Measurements from ENCODE around the gene MYL7. TPM values are rescaled to one million over a fixed set of nuclear protein-coding genes. Genes with fewer than 3 reads are reported as not detected.

MYL7 gene
- total and polyA plus RNA-seq, 4 experiments from 2014 or later: not detected

DNA sequence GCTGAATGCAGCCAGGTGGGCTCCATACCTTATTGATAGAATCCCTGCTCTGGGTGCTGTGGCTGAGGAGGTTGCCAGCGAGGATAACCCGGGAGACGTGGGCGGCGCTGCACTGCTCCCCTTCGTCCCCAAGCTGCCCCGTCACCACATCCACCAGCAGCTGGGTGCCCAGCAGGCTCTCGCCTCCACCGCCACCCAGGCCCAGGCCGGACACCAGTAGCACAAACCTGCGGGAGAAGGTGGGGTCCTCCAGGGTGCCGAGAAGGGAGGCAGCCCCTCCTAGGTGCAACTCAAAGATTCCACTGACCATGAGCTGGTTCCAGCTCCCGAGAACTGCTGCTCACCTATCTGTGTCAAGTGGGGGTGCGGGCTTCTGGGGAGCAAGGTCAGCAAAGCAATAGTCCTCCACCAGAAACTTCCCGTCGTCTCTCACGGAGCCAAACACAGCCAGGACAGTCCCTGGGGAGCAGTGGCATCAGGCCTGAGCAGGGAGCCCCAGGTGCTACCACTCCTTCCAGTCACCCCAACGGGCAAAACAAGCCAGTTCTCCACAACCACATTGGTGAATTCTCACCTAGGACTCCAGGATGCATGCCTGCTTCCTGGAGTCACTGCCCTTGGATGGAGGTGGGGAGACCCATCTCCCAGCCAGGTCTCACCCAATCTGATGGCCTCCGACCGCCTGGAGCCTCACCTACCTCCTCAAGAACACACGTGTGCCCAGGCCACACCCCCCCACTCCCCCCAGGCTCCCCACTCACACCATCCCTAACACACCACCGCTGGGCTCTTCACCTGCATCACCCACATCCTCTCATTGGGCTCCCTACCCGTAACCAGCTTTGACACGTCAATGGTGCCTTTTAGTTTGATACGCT, 24.1 kb downstream of the MYL7 start:
- no peak for DNase-seq
- Histone ChIP-seq H3K4me1 (ENCODE audit: insufficient read depth, low read length) (peaks cover 5% of the 10 kb centered on the region), H3K27ac (ENCODE audit: low read depth, low read length) (no peak overlapping the region), H3K36me3 (ENCODE audit: insufficient read depth, low read length) (peaks cover 23% of the 10 kb centered on the region), H3K27me3 (ENCODE audit: insufficient read depth, low read length) (no peaks in the 10 kb centered on the region), H3K4me3 (ENCODE audit: low read length in 2 of 2) (no peak overlapping the region), H3K9me3 (ENCODE audit: control insufficient read depth in 1 of 2, low read length in 2 of 2) (no peaks in the 10 kb centered on the region)
- no peak overlapping the region for H3K4me3 Mint-ChIP-seq
- CTCF ChIA-PET (ENCODE audit: partially characterized antibody): no interaction called here
- intact Hi-C loops (cut with micrococcal nuclease): no loop called here
- peaks cover 10 to 16% (median 14%) of the 10 kb centered on the region in 4 donors for H3K4me1 Mint-ChIP-seq
- peaks cover 26 to 56% of the 10 kb centered on the region in 2 donors for H3K36me3 Mint-ChIP-seq
- no peaks in the 10 kb centered on the region for H3K9me3 Mint-ChIP-seq
- POLR2A ChIA-PET (ENCODE audit: partially characterized antibody): no interaction called here
- no peaks in the 10 kb centered on the region for H3K27me3 Mint-ChIP-seq
- H3K27ac Mint-ChIP-seq: peak overlapping the region in 2 of 7 donors; percentile 41 to 66

DNA sequence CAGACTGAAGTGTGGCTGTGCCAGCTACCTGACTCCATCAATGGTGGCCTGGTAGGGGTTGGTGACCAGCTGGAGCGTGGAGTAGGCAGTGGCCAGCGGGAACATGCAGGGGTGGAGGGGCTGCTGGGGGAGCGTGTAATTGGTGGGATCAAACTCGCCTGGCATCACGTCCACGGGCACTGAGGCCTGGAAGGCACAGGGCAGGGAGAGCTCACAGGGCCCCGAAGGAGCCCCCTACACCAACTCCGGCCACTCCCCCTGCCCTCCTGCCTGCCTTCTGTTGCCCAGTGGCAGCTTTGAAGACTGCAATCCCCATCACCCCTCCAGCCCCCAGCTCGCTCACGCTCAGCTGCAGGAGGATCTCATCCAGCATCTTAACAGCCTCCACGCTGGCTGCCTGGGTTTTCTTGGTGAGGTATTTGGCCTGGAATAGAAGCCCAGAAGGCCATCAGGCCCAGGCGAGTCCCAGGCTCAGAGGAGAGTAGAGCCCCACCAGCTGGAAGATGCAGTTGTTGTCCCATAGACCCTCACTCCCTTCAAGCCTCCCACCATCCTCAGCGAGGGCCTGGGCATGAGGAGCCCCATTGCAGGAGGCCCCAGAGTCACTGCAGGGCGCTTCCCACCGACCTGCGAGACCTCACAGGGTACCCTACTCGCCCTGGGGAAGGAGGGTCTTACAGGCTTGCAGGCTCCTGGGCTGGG, 24.9 kb downstream of the MYL7 start:
- H3K27ac Mint-ChIP-seq: no peak overlapping the region
- H3K27me3 ChIP-seq (ENCODE audit: insufficient read depth, low read length): no peaks in the 10 kb centered on the region
- H3K4me1 Mint-ChIP-seq: peaks cover 10 to 14% (median 12%) of the 10 kb centered on the region in 4 donors
- no peaks in the 10 kb centered on the region for H3K4me1 ChIP-seq (ENCODE audit: insufficient read depth, low read length)
- no peaks in the 10 kb centered on the region for H3K27me3 Mint-ChIP-seq
- intact Hi-C loops (cut with micrococcal nuclease): no loop called here
- peaks cover 21% of the 10 kb centered on the region for H3K36me3 ChIP-seq (ENCODE audit: insufficient read depth, low read length)
- H3K9me3 ChIP-seq (ENCODE audit: control insufficient read depth in 1 of 2, low read length in 2 of 2): no peaks in the 10 kb centered on the region
- H3K9me3 Mint-ChIP-seq: no peaks in the 10 kb centered on the region
- H3K27ac ChIP-seq (ENCODE audit: low read depth, low read length): no peak overlapping the region
- no peak overlapping the region for H3K4me3 Mint-ChIP-seq
- H3K36me3 Mint-ChIP-seq: peaks cover 26 to 56% of the 10 kb centered on the region in 2 donors
- POLR2A ChIA-PET (ENCODE audit: partially characterized antibody): no interaction called here
- CTCF ChIA-PET (ENCODE audit: partially characterized antibody): no interaction called here
- no peak for DNase-seq
- no peak overlapping the region for H3K4me3 ChIP-seq (ENCODE audit: low read length in 2 of 2)

DNA sequence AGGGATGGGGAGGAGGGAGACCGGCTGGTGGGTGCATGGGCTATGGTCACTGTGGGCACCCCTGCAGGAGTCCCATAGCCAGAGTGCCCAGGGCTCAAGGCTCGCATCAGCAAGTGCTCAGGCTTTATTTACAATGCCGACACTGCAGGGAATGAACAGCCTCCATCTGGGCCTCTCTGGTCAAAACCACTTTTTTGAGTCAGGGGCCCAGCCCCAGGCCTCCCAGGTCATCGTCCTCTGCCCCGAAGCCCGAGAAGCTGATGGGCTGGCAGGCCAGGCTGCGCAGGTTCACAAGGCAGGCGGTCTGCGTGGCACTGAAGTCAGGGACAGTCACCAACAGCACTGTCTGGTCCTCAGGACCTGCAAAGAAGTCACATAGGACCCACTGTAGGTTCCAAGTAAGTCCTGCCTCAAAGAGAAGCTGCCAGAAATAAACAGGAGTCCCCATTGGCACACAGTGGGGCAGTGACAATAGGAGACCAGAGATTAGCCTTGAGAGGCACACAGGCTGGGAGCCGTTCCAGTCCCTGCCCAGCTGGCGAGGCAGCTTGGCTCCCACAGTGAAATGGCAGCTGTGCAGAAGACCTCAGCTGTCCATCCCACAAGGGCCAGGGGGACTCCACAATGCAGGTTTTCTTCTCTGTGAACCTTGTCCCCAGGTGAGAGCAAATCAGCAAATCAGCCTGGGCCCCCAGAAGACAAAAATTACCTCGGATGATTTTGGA, 26.4 kb downstream of the MYL7 start:
- intact Hi-C loops (cut with micrococcal nuclease): no loop called here
- no peaks in the 10 kb centered on the region for H3K9me3 ChIP-seq (ENCODE audit: control insufficient read depth in 1 of 2, low read length in 2 of 2)
- H3K27ac Mint-ChIP-seq: peak overlapping the region in 1 of 7 donors; percentile 50

DNA sequence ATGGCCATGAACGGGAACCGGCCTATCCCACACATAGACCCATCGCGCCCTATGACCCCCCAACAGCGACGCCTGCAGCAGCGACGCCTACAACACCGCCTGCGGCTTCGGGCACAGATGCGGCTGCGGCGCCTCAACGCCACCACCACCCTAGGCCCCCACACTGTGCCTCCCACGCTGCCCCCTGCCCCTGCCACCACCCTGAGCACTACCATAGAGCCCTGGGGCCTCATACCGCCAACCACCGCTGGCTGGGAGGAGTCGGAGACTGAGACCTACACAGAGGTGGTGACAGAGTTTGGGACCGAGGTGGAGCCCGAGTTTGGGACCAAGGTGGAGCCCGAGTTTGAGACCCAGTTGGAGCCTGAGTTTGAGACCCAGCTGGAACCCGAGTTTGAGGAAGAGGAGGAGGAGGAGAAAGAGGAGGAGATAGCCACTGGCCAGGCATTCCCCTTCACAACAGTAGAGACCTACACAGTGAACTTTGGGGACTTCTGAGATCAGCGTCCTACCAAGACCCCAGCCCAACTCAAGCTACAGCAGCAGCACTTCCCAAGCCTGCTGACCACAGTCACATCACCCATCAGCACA, 27.3 kb downstream of the MYL7 start:
- Histone ChIP-seq H3K36me3 (ENCODE audit: insufficient read depth, low read length) (peaks cover 8% of the 10 kb centered on the region), H3K4me3 (ENCODE audit: low read length in 2 of 2) (no peak overlapping the region), H3K27me3 (ENCODE audit: insufficient read depth, low read length) (no peaks in the 10 kb centered on the region), H3K27ac (ENCODE audit: low read depth, low read length) (no peak overlapping the region), H3K4me1 (ENCODE audit: insufficient read depth, low read length) (no peaks in the 10 kb centered on the region), H3K9me3 (ENCODE audit: control insufficient read depth in 1 of 2, low read length in 2 of 2) (no peaks in the 10 kb centered on the region)
- peak overlapping the region in 2 of 7 donors; percentile 22 to 50 for H3K27ac Mint-ChIP-seq
- no peak for DNase-seq
- H3K36me3 Mint-ChIP-seq: peaks cover 7 to 38% of the 10 kb centered on the region in 2 donors
- H3K4me1 Mint-ChIP-seq: peaks cover 0 to 1% (median 0%) of the 10 kb centered on the region in 4 donors
- ChIA-PET POLR2A (ENCODE audit: partially characterized antibody) (interaction anchor here (1.4 kb wide), 1 partner anchor 9 kb away, joined by 4 read pairs; the partner anchor contains the start of gene POLD2), CTCF (ENCODE audit: partially characterized antibody) (no interaction called here)
- no peak overlapping the region for H3K4me3 Mint-ChIP-seq
- H3K27me3 Mint-ChIP-seq: no peaks in the 10 kb centered on the region
- H3K9me3 Mint-ChIP-seq: no peaks in the 10 kb centered on the region
- intact Hi-C loops (cut with micrococcal nuclease): no loop called here

More for the DNA sequence above, 26.4 kb downstream of the MYL7 start:
- no peaks in the 10 kb centered on the region for H3K9me3 Mint-ChIP-seq
- DNase-seq: no peak
- Histone ChIP-seq H3K27ac (ENCODE audit: low read depth, low read length) (no peak overlapping the region), H3K4me3 (ENCODE audit: low read length in 2 of 2) (no peak overlapping the region), H3K27me3 (ENCODE audit: insufficient read depth, low read length) (no peaks in the 10 kb centered on the region), H3K4me1 (ENCODE audit: insufficient read depth, low read length) (no peaks in the 10 kb centered on the region), H3K36me3 (ENCODE audit: insufficient read depth, low read length) (peaks cover 14% of the 10 kb centered on the region)
- peaks cover 0 to 5% (median 3%) of the 10 kb centered on the region in 4 donors for H3K4me1 Mint-ChIP-seq
- ChIA-PET POLR2A (ENCODE audit: partially characterized antibody) (interaction anchor here (1.4 kb wide), 1 partner anchor 9 kb away, joined by 4 read pairs; the partner anchor contains the start of gene POLD2), CTCF (ENCODE audit: partially characterized antibody) (interaction anchor here (1.1 kb wide), 1 partner anchor 16 kb away, joined by 3 read pairs; no protein-coding TSS in a partner anchor)
- H3K36me3 Mint-ChIP-seq: peaks cover 11 to 45% of the 10 kb centered on the region in 2 donors
- H3K4me3 Mint-ChIP-seq: no peak overlapping the region
- H3K27me3 Mint-ChIP-seq: no peaks in the 10 kb centered on the region

DNA sequence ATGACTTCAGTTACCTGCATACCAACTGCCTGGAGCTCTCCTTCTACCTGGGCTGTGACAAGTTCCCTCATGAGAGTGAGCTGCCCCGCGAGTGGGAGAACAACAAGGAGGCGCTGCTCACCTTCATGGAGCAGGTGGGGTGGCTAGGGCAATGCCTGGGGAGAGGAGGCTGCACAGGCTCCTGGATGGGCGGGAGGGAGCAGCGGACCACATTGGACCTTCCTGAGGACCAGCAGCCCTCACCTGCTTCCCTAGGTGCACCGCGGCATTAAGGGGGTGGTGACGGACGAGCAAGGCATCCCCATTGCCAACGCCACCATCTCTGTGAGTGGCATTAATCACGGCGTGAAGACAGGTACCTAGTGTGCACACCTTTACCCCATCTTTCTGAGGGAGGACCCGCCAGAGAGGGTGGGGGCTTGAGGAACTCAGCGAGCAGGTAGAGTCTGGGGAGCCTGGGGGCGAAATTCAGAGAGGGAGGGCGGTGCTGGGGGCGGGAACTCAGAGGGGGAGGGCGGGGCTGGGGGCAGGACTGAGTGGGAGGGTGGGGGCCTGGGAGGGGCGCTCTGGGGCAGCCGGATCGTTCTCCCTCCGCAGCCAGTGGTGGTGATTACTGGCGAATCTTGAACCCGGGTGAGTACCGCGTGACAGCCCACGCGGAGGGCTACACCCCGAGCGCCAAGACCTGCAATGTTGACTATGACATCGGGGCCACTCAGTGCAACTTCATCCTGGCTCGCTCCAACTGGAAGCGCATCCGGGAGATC, 28.0 kb downstream of the MYL7 start:
- ChIA-PET POLR2A (ENCODE audit: partially characterized antibody) (interaction anchor here (1.4 kb wide), 1 partner anchor 10 kb away, joined by 4 read pairs; the partner anchor contains the start of gene POLD2), CTCF (ENCODE audit: partially characterized antibody) (no interaction called here)
- no peaks in the 10 kb centered on the region for H3K9me3 Mint-ChIP-seq
- peaks cover 8% of the 10 kb centered on the region for H3K36me3 ChIP-seq (ENCODE audit: insufficient read depth, low read length)
- H3K27ac ChIP-seq (ENCODE audit: low read depth, low read length): no peak overlapping the region
- no peaks in the 10 kb centered on the region for H3K4me1 Mint-ChIP-seq
- no peak overlapping the region for H3K4me3 ChIP-seq (ENCODE audit: low read length in 2 of 2)
- H3K9me3 ChIP-seq (ENCODE audit: control insufficient read depth in 1 of 2, low read length in 2 of 2): no peaks in the 10 kb centered on the region
- no peak for DNase-seq
- no peaks in the 10 kb centered on the region for H3K27me3 ChIP-seq (ENCODE audit: insufficient read depth, low read length)
- no peaks in the 10 kb centered on the region for H3K27me3 Mint-ChIP-seq
- no peaks in the 10 kb centered on the region for H3K4me1 ChIP-seq (ENCODE audit: insufficient read depth, low read length)
- intact Hi-C loops (cut with micrococcal nuclease): no loop called here
- no peak overlapping the region for H3K4me3 Mint-ChIP-seq
- H3K36me3 Mint-ChIP-seq: peaks cover 4 to 37% of the 10 kb centered on the region in 2 donors
- no peak overlapping the region for H3K27ac Mint-ChIP-seq

DNA sequence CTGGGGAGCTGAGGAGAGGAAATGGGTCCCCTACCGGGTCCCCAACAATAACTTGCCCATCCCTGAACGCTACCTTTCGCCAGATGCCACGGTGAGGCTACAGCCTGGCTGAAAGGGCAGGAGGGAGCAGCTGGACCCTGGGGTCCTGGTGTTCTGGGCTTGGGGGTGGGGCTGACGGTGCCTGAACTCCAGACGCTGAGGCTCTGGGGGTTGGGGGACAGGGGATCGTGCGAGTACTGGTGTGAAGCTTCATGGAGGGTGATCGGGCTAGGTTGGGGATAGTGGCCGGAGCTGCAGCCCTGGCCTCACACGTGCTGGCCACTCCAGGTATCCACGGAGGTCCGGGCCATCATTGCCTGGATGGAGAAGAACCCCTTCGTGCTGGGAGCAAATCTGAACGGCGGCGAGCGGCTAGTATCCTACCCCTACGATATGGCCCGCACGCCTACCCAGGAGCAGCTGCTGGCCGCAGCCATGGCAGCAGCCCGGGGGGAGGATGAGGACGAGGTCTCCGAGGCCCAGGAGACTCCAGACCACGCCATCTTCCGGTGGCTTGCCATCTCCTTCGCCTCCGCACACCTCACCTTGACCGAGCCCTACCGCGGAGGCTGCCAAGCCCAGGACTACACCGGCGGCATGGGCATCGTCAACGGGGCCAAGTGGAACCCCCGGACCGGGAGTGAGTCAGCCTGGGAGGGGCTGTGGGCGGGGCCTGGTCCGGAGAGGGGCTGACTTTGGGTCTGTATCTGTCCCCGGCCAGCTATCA, 28.7 kb downstream of the MYL7 start:
- no peaks in the 10 kb centered on the region for H3K27me3 Mint-ChIP-seq
- POLR2A ChIA-PET (ENCODE audit: partially characterized antibody): interaction anchor here (1.0 kb wide), 1 partner anchor 10 kb away, joined by 4 read pairs; no protein-coding TSS in a partner anchor
- peaks cover 0 to 30% of the 10 kb centered on the region in 2 donors for H3K36me3 Mint-ChIP-seq
- H3K4me1 Mint-ChIP-seq: no peaks in the 10 kb centered on the region
- Histone ChIP-seq H3K4me3 (ENCODE audit: low read length in 2 of 2) (no peak overlapping the region), H3K4me1 (ENCODE audit: insufficient read depth, low read length) (no peaks in the 10 kb centered on the region), H3K36me3 (ENCODE audit: insufficient read depth, low read length) (peaks cover 8% of the 10 kb centered on the region), H3K9me3 (ENCODE audit: control insufficient read depth in 1 of 2, low read length in 2 of 2) (no peaks in the 10 kb centered on the region), H3K27me3 (ENCODE audit: insufficient read depth, low read length) (no peaks in the 10 kb centered on the region), H3K27ac (ENCODE audit: low read depth, low read length) (no peak overlapping the region)
- no peak overlapping the region for H3K27ac Mint-ChIP-seq
- DNase-seq: no peak
- intact Hi-C loops (cut with micrococcal nuclease): no loop called here
- CTCF ChIA-PET (ENCODE audit: partially characterized antibody): no interaction called here
- no peaks in the 10 kb centered on the region for H3K9me3 Mint-ChIP-seq
- no peak overlapping the region for H3K4me3 Mint-ChIP-seq
